ENCODE results near the gene FOXM1.

DNA sequence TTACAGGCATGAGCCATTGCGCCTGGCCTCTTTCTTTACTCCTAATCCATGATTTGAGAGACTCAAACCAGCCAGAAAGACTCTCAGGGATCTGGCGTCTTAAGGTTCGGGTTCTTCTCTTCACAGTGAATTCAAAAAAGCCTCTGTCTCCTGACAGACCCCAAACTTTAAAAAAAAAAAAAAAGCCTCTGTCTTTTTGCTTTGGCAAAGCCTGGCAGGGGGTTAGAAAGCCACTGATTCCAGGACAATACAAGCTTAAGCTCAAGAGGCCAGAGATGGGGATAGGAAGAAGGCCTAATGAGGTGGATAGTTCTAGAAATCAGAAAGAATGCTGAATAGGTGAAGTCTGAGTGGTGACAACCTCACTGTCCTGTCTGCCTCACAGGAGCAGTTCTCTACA is 50.9 kb downstream of the FOXM1 start:
- no peak for TF ChIP-seq CTCF (IDR thresholded peaks at IDR 0.05)
- TF ChIP-seq POLR2A (IDR thresholded peaks at IDR 0.05) = no peak
